Measurements from ENCODE around the gene PITPNB.

GRCh38 chr22:27877501-27877900, 41.6 kb downstream of the PITPNB start:
- no peak for TF ChIP-seq POU6F1 (CRISPR knock-in tag; IDR thresholded peaks at IDR 0.05; ENCODE audit: borderline replicate concordance, low read depth)
- no peak for TF ChIP-seq CSDC2 (CRISPR knock-in tag; IDR thresholded peaks at IDR 0.05)
